HG03280 (cell line): ENCODE measurements around the gene DTWD1.
"Not testable (repeated sequence)": the region's sequence is repeated elsewhere in the genome, so short reads cannot be mapped to it uniquely, and the experiment has no call there.

Experiments
- ATAC-seq: cut with Tn5 transposase; IDR thresholded peaks from one replicate; pipeline ENCODE4 v1.9.1; 2021; ENCODE audit warnings: mild to moderate bottlenecking, moderate library complexity; ENCODE audit not compliant: unreplicated experiment

Gene DTWD1

DNA sequence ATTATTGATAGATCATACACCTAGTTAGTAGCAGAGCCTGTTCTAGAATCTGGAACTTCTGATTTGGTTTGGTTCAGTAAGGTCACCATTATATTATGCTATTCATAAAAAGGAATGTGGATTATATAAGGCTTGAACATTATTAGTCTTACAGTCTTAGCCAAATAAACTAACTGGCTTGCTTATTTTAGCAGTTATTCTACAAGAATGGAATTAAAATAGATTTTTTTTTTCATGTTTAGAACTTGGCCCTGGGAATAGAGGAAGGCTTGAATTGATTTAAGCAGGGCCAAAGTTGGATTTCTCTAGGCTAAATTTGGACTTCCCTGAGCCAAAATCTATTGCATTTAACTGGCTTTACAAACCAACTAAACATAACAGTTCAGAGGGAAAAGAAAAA is 24.4 kb downstream of the DTWD1 start:
- no peak for ATAC-seq

DNA sequence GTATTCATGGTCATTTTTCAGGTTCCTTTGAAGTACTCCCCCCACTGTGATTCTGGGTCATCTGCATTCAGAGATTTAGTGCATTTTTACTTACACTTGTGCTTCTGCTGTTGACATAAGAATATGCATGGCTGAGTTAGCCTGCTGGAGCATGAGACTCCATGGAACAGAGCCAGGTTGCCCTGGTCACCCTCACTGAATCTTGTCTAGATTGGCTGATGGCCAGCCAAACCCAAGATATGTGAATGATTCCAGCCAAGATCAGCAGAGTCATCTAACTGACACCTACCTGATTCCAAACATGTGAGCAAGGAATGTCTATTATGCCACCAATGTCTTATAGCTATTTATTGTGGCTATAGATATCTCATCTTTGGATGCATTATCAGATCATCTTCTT is 25.1 kb downstream of the DTWD1 start:
- no peak for ATAC-seq

DNA sequence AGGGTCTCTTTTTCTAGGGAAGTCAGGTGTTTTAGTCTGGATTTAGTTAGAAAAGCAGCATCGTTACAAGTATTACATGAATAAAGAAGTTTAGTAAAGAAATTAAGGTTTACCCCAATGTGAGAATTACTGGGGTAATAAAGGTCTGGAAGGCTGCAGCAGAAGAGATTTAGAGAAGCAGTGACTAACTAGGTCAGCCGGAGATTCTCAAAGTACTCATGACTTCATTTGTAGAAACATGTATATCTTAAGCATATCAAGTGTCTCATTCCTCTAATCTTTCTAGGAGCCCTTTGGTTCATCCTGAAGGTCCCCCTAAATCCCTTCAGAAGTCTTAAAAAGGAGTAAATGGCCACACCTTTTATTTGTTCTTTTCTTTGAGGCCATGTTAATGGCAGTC is 26.0 kb downstream of the DTWD1 start:
- no peak for ATAC-seq

DNA sequence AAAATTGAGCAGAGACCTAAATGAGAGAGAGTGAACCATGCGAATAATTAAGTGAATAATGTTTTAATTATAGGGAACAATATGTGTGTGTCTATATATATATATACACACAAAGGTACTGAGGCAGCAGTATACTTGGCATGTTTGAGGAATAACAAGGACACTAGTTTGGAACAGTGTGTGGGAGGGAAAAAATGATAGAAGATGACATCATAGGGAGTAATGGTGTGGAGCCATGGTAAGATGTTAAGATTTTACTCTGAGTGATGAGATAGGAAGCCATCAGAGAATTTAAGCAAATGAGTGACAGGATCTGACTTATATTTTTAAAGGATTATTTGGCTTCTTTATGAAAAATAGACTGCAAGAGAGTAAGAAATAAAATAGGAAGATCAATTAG is 29.1 kb downstream of the DTWD1 start:
- ATAC-seq, result no peak

DNA sequence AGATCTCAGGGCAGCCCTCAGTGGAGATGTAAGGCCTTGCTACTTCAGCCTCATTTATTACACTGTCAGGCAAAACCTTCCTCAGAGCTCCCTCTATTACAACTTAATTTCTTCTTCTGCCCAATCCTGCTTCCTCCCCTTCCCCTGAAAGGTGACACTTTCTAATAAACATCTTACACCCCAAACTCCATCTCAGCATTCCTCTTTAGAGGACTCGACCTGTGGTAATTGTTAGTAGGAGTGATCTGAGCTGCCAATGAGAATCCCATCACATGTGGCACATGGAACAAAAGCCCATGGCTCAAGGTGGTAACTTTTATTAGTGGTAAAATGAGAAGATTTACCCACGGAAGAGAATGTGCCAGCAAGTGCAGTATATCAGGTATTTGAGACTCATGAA is 29.8 kb downstream of the DTWD1 start:
- ATAC-seq, result no peak

DNA sequence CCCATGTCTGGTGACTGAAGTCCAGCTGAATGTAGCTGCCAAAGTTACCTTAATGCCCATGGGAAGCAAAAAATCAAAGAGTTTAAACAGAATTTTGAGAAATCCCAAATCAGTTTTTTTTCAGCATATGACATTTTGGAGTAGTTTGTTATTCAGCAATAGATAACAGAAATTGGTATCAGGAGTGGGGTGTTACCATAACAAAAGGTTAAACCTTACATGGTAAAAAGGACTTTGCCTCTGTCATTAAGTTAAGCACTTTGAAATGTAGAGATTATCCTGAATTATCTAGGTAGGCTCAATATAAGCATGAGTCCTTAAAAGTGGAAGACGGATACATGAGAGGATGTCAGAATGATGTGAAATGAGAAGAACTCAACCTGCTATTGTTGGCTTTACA is 32.1 kb downstream of the DTWD1 start:
- ATAC-seq, result no peak

DNA sequence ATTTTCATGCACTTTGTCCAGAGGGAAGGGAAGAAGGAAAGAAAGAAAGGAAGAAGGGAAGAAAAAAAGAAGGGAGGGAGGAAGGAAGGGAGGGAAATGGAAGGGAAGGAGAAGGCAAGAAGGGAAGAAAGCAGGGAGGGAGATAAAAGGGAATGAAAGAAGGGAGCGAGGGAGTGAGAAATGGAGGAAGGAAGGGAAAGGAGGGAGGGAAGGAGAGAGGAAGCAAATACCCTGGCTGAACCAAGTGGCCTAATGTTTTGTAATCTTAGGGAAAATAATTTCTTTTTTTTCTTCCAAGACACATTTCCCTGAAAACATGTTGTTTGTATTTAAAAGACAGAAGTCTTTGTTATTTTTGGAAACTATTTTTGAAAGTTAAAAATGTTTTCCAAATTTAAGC is 35.9 kb downstream of the DTWD1 start:
- no peak for ATAC-seq

DNA sequence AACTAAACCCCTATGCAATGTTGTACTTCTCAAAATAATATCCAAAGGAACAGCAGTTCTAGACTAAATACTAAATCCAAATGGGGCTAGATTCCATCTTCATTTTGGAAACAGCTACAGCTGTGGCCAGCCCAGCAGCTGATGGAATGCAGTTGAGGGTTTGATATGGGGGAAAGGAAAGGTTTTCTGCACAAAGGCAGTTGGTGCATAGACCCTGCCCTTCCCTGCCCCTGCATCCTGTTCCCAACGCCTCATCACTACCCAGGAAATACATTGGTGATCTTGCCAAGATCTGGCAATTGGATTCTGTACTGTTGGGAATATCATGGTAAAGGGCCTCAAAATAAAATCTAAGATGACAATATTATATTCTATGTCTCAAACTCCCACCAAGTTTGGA is 43.9 kb downstream of the DTWD1 start:
- no peak for ATAC-seq

DNA sequence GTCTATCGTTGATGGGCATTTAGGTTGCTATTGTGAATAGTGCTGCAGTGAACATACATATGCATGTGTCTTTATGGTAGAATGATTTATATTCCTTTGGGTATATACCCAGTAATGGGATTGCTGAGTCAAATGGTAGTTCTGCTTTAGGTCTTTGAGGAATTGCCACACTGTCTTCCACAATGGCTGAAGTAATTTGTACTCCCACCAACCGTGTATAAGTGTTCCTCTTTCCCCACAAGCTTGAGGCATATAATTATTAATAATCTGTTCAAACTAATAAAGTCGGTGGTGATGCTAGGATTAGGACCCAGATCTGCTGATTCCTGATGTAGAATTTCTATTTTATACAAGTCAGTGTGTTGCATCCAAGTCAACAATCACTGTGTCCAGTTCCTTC is 45.6 kb downstream of the DTWD1 start:
- not testable (repeated sequence) for ATAC-seq

DNA sequence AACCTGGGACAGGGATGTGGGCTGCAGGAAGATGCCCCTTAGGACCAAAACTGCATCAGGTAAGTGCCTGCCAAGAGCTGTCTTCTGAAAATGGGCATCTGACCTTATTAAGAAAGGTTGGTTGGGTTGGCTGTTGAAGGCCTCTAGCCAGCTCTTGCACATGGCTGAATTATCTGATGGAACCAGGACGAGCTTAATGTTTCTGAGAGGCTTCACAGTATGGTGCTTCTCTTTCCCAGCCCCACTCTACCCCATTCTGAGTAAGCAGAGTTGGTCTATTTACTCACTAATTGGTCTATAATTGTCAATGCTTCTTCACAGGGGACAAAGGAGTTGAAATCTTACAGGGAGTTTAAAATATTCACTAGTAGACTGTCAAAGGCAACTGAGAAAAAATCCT is 48.4 kb downstream of the DTWD1 start:
- no peak for ATAC-seq

DNA sequence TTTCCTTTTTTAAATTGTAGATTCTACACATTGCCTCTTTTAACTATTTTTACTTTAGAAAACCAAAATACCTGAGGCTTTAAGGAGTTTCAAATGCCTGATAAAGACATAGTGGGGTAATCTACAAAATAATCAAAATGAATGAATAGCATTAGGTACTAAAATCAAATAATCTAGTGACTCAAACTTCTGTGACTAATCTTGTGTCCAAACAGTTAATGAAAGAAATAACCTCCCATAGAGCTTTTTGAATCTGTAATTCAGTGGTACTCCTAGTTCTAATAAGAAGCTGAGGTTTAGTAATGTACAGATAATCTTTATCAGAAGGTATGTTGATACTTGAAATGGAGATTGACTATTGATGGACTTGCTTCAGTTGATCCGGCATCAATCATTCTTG is 53.0 kb downstream of the DTWD1 start:
- ATAC-seq, result no peak

DNA sequence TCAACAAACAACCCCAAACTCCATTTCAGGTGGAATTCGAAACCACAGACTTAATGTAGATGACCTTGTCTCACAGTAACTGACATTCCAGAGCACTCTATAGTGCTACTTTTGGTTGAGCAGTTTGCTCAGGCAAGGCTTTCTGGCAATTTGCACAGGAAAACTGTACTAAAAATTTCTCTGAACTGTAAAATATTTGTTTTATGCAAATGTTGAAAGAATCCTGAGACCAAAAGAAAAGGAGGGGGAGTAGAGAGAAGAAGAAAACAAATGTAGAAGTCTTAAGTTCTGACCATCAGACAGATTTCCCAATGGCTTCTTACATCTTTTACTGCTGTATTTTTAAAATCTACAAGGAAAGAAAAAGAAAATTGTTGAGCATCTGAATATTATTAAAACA is 53.5 kb downstream of the DTWD1 start:
- ATAC-seq, result no peak

DNA sequence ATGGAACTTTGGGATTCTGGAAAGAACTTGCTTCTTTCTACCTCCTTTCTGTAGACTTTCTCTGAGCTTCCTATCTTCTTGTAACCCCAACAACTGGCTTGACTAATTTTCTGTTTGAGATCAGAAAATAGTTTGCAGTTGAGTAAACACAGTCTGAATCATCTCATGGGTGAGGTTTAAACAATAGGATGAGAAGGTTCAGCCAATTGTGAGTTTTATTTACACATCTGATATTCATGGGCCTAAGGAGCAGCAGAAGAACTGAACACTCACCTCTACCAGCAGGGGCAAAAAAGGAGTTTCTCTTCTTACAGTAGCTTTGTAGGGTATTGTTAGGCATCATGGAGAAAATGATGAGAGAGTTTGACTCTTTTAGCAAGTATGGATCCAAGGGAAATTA is 54.2 kb downstream of the DTWD1 start:
- no peak for ATAC-seq

DNA sequence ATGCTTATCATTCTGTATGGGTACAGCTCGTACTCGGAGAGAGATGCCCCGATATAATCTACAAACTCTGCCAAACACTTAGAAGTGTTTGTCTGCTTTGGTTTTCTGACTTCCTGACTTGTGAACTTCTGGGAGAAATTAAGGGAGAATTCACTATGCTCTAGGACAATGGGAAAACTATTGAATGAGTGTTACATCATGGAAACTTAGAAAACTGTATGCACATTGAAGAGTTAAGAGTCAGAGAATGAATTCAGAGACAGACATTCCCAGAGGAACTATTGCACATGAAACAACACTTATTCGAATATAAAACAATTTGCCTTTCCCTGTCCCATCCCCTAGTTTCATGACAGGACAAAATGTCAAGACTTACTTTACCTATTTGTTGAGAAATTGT is 57.8 kb downstream of the DTWD1 start:
- ATAC-seq, result no peak

DNA sequence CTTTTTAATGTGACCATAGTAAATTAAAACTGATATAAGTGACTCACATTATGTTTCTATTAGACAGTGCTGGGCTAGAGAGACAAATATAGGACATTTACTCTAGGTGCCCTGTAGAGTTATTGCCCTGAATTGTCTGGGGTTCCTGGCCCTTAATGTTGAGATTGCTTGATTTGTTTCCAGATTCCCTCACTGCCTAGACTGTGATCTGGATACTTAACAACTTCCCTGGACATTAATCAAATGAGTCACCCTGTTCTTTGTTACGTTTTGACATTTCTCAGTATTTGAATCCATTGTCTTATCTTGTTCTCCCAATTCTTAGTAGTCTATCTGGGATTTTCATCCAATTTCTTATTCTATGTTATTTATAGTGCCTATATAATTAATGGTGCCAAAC is 65.8 kb downstream of the DTWD1 start:
- no peak for ATAC-seq

DNA sequence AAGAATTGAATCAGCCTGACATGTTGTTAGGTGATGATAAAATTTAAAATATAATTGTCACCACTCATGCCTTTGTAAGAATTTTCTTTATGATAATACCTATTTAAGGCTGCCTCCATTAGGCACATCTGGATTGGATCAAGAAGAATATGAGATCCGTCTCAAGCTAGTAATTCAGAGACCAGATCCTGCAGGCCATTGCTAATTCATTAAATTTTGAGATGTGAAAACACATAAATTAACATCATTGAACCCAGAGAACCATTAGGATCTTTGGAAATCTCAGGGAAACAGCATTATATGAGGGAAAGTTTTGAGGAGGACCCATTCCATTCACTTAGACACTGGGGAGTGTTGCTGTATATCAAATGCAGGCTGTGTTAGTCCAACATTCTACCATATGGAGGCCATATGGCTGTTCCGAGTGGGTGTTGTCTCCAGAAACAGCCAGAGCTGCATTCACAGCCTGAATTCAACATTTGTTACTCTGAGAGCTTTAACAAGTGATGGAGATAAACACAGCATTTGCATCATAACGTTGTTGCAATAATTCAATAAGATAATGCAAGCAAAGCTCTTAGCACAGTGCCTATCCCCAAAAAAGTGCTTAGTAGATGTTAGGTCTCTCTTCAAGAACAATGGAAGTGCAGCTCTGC is 67.4 kb downstream of the DTWD1 start:
- no peak for ATAC-seq

DNA sequence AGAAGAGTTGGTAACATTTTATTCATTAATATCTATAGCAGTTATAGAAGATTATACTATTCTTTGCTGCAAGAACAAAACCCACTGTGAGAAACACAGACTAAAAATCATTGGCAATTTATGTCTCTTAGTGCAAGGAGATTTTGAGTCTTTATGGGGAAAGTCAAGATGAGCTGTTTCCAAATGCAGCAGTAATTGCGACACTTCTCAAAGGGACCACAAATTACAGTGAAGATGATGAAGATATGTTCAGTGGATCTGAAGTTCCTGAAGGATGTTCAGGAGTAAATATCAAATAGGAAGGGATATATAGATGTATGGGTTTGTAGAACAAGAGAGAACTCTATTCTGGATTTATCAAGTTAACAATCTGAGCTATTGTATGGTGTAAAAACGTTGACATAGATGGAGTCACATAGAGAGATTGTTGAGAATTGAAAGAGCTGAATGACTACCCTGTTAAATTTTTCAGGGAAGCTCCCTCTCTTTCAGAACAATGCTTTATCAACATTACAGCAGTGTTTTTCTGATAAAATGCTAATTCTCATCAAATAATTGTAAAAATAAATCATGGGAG is 71.8 kb downstream of the DTWD1 start:
- no peak for ATAC-seq

DNA sequence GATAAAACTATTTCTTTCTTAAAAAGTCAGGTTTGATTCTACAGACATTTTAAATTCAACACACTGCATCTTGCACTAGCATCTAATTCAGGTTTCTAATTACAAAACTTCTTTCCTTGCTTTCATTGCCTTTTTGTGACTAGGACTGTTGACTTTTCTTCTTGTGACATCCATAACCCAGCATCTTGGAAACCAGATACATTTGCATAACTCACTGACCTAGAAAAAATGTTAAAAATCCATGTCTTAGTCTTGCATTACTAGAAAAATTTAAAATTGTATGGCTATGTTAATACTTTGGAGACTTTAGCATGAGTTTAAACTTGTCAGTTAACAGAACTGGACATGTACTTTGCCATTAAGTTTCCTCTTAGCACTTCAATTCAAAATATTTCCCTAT is 72.7 kb downstream of the DTWD1 start:
- no peak for ATAC-seq

DNA sequence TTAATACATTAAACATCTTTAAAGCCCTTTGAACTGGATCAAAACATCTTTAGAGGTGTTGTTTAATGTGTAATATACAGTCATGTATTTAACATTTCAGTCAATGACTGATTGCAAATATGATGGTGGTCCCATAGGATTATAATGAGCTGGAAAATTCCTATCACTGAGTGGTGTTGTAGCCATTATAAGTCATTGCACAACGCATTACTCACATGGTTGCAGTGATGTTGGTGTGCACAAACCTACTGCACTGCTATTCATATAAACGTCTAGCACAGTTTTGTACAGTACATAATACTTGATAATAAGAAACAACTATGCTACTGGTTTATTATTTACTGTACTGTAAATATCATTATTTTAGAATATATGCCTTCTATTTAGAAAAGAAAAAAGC is 75.6 kb downstream of the DTWD1 start:
- ATAC-seq, result no peak

DNA sequence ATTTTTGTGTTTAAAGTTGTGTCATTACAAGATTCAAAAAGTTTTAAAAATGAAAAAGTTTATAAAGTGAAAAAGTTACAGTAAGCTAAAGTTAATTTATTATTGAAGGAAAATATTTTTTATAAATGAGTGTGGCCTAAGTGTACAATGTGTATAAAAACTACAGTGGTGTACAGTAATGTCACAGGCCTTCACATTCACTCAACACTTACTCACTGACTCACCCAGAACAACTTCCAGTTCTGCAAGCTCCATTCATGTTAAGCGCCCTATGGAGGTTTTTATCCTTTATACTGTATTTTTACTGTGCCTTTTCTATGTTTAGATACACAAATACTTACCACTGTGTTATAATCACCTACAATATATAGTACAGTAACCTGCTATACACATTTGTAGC is 76.3 kb downstream of the DTWD1 start:
- no peak for ATAC-seq

DNA sequence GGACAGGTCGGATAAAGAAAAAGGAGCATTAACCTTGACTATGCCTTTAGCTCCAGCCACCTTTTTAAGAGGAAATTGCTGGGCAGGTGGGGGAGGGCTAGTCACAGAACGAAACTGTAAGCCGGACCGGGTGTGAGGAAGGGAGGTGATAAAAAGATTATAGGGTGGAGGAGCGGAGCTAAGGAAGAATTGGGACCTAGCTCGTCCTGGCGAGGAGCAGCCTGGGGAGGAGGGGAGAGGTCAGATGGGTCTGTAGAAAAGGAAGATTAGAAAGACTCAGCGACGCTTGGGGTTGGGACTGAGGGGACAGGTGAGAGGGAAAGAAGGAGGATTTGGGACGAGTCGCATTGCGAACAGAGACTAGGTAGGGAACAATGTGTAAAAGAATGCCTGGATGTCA is 82.1 kb downstream of the DTWD1 start:
- ATAC-seq, result not testable (repeated sequence)
